Panc1 (cell line): ENCODE measurements around the gene ARHGEF26. TPM values are rescaled to one million over a fixed set of nuclear protein-coding genes. Genes with fewer than 3 reads are reported as not detected.

Experiments used
- ATAC-seq: fragments of 200-7000 bp; cut with Tn5 transposase; 2 replicates; pipeline ENCODE4 v1.9.1; 2020; ENCODE audit warnings: mild to moderate bottlenecking, moderate library complexity
- BruUV-seq: library from RNA; stranded (reverse); fragments of 400-500 nt; replicated peaks from 2 replicates; lab custom pipeline; 2021; lab: Mats Ljungman, UMichigan
- CTCF ChIA-PET: fragments of 300-600 bp; sonication (Branson Sonifier 250); formaldehyde crosslinking; loops from one replicate; lab custom pipeline; 2022; ENCODE audit warnings: antibody characterized with exemption; lab: Charles Lee
- POLR2A ChIA-PET: fragments of 300-600 bp; sonication (Branson Sonifier 250); formaldehyde crosslinking; loops from one replicate; lab custom pipeline; 2022; ENCODE audit warnings: antibody characterized with exemption; lab: Charles Lee
- DNase-seq: peaks from one replicate; pipeline ENCODE4 v3.0.0-alpha.2; 2010; ENCODE audit warnings: low read depth, low spot score
- H3K27ac ChIP-seq: 2 replicates; pipeline ENCODE4 v1.5.1; 2011; ENCODE audit warnings: mild to moderate bottlenecking, low read length, inconsistent platforms
- H3K27me3 ChIP-seq: fragments of 200-500 bp; sonication (Bioruptor generic); 2 replicates; pipeline ENCODE4 v1.6.0; 2014; ENCODE audit warnings: low read length, inconsistent platforms; ENCODE audit not compliant: control insufficient read depth, insufficient read depth
- H3K36me3 ChIP-seq: fragments of 200-500 bp; sonication (Bioruptor generic); 2 replicates; pipeline ENCODE4 v1.5.1; 2014; ENCODE audit warnings: inconsistent platforms, mild to moderate bottlenecking, low read length, moderate library complexity; ENCODE audit not compliant: control insufficient read depth, insufficient read depth
- H3K4me1 ChIP-seq: 2 replicates; pipeline ENCODE4 v1.5.1; 2011; ENCODE audit warnings: inconsistent platforms, mild to moderate bottlenecking, low read length, moderate library complexity; ENCODE audit not compliant: control insufficient read depth, insufficient read depth
- H3K4me3 ChIP-seq, 2 experiments: 2 replicates each; pipeline ENCODE4 v1.5.1; 2011 to 2012; ENCODE audit warnings: low read depth in 2 of 2, low read length in 2 of 2, mild to moderate bottlenecking in 2 of 2, inconsistent platforms in 1 of 2, moderate library complexity in 1 of 2
- H3K9me3 ChIP-seq: fragments of 200-500 bp; sonication (Bioruptor generic); 2 replicates; pipeline ENCODE4 v1.5.1; 2014; ENCODE audit warnings: low read depth, mild to moderate bottlenecking, inconsistent platforms, low read length, moderate library complexity; ENCODE audit not compliant: control insufficient read depth, insufficient read depth
- CTCF ChIP-seq: fragments of 450-650 bp; IDR thresholded peaks from 2 replicates; pipeline ENCODE4 v1.5.1; 2017; ENCODE audit warnings: mild to moderate bottlenecking
- POLR2AphosphoS5 ChIP-seq: IDR thresholded peaks from 2 replicates; pipeline ENCODE4 v1.6.1; 2012; ENCODE audit warnings: mild to moderate bottlenecking, low read depth, low read length, moderate library complexity
- REST ChIP-seq, 2 experiments: IDR thresholded peaks; 2 replicates each; pipeline ENCODE4 v1.6.1; 2011 to 2012; ENCODE audit warnings: low read depth in 2 of 2, control low read depth in 1 of 2, low read length in 1 of 2, mild to moderate bottlenecking in 1 of 2, moderate library complexity in 1 of 2; ENCODE audit not compliant: insufficient read depth in 1 of 2
- SIN3A ChIP-seq: IDR thresholded peaks from 2 replicates; pipeline ENCODE4 v1.6.1; 2012; ENCODE audit warnings: low read depth, mild to moderate bottlenecking, low read length, moderate library complexity, borderline replicate concordance; ENCODE audit not compliant: insufficient read depth
- TCF7L2 ChIP-seq: IDR thresholded peaks from 2 replicates; pipeline ENCODE4 v1.6.1; 2011; ENCODE audit warnings: mild to moderate bottlenecking, low read depth, low read length, inconsistent platforms
- in situ Hi-C: cut with HindIII; loops from 2 replicates; pipeline ENCODE4 v1.10.0; 2016; ENCODE audit warnings: low sequenced_read_pairs, low pct_unique_long_range_greater_than_20kb
- intact Hi-C: fragments of 100-400 bp; cut with micrococcal nuclease; formaldehyde crosslinking; loops from one replicate; pipeline ENCODE4 v1.10.0; 2022; ENCODE audit not compliant: unreplicated experiment
- total RNA-seq: library from RNA; stranded (reverse); gene quantifications from one replicate; pipeline ENCODE4 v1.2.1, GENCODE V29; 2021; ENCODE audit not compliant: unreplicated experiment

Gene ARHGEF26
- total RNA-seq, 1 experiment from 2014 or later: 2.0 TPM

GRCh38 chr3:154210986-154211385 lies 89.8 kb downstream of the ARHGEF26 start:
- no peak for DNase-seq
- no peak; the same call in 1 of the 2 replicates for ATAC-seq
- in situ Hi-C loops (no loop called here), intact Hi-C loops (no loop called here)
- Histone ChIP-seq H3K27ac (no peak overlapping the region), H3K4me3 (no peak overlapping the region), H3K27me3 (no peaks in the 10 kb centered on the region), H3K4me1 (no peaks in the 10 kb centered on the region), H3K9me3 (no peaks in the 10 kb centered on the region), H3K36me3 (no peaks in the 10 kb centered on the region)
- ChIA-PET CTCF (no interaction called here), POLR2A (no interaction called here)
- TF ChIP-seq REST (IDR thresholded peaks at IDR 0.05; ENCODE audit: insufficient read depth in 1 of 2, low read depth in 2 of 2, low read length in 1 of 2) (no peak), SIN3A (no peak), CTCF (no peak), POLR2AphosphoS5 (no peak), TCF7L2 (no peak)
- no TSS peak for BruUV-seq

GRCh38 chr3:154214306-154214705 lies 93.1 kb downstream of the ARHGEF26 start:
- intact Hi-C loops: no loop called here

More at GRCh38 chr3:154214306-154214705, 93.1 kb downstream of the ARHGEF26 start:
- POLR2A ChIA-PET: no interaction called here
- no TSS peak for BruUV-seq
- CTCF ChIA-PET: no interaction called here
- H3K4me1 ChIP-seq: no peaks in the 10 kb centered on the region
- TF ChIP-seq REST (IDR thresholded peaks at IDR 0.05; ENCODE audit: insufficient read depth in 1 of 2, low read depth in 2 of 2, low read length in 1 of 2) (no peak), SIN3A (no peak), CTCF (no peak), POLR2AphosphoS5 (no peak), TCF7L2 (no peak)
- H3K27ac ChIP-seq: no peak overlapping the region
- ATAC-seq: no peak
- no peaks in the 10 kb centered on the region for H3K27me3 ChIP-seq
- in situ Hi-C loops: no loop called here
- no peaks in the 10 kb centered on the region for H3K36me3 ChIP-seq
- H3K4me3 ChIP-seq: no peak overlapping the region
- DNase-seq: no peak
- H3K9me3 ChIP-seq: no peaks in the 10 kb centered on the region
